GM18951 (cell line): Measurements from ENCODE around the gene ARF5.

Source experiments
- POLR2A ChIP-seq: IDR thresholded peaks from 4 replicates; pipeline ENCODE4 v1.6.1; 2011; ENCODE audit warnings: mild to moderate bottlenecking; ENCODE audit not compliant: insufficient read length, insufficient read depth; ENCODE audit errors: extremely low read depth
- in situ Hi-C: fragments of 300-500 bp; cut with MboI; formaldehyde crosslinking; loops from one replicate; pipeline ENCODE4 v1.12.0; 2022; ENCODE audit warnings: low sequenced_read_pairs, mixed read lengths, inconsistent platforms; ENCODE audit not compliant: unreplicated experiment

Gene ARF5

DNA sequence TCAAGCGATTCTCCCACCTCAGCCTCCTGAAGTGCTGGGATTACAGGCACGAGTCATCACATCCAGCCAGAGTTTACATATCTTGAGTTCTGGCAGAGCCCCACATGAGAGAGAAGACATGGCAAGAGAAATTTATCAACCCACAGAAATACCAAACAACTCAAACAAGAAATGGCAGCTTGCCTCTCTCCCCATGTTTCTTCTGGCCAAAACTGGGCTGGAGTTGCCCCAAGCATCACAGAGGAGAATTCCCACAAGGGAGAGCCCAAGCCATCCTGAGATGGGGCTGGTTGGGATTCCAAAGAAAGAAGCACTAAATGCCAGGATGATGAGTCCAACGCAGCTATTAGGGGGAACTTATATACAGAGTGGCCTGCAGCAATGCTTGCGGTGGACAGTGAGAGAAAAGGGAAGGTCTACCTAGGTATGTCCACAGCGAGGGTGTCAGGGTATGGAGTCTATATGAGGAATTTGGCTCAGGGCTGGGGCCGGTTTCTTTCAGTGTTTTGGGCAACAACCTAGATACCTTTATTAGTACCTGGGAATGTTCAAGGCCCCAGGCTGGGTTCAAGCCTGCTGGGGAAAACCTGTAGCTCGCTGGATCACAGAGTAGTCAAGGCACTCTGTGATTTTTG lies 44.2 kb downstream of the ARF5 start:
- in situ Hi-C loops, result no loop called here
- no peak for TF ChIP-seq POLR2A

- in situ Hi-C loops, result no loop called here
- TF ChIP-seq POLR2A, result no peak
These were observed 47.6 kb downstream of the ARF5 start for GRCh38 chr7:127635659-127636285.

- in situ Hi-C loops, result no loop called here
- TF ChIP-seq POLR2A, result no peak
These were observed 50.0 kb downstream of the ARF5 start for GRCh38 chr7:127638197-127638596.
